GM12878 (cell line): ENCODE data around the gene MTMR4. TPM values are rescaled to one million over a fixed set of nuclear protein-coding genes. Genes with fewer than 3 reads are reported as not detected.

Experiments used
- ATAC-seq: fragments of 200-7000 bp; cut with Tn5 transposase; 3 replicates; pipeline ENCODE4 v1.9.1; 2020; ENCODE audit warnings: mild to moderate bottlenecking, moderate library complexity
- BruUV-seq: library from RNA; stranded (reverse); fragments of 400-500 nt; replicated peaks from 2 replicates; lab custom pipeline; 2021; lab: Mats Ljungman, UMichigan
- CTCF ChIA-PET: fragments of 300-600 bp; sonication (Branson Sonifier 250); formaldehyde crosslinking; extraction: SDS; loops from one replicate; lab custom pipeline; 2021; ENCODE audit warnings: inconsistent platforms; lab: Yijun Ruan, JAX
- POLR2A ChIA-PET: fragments of 350-600 bp; formaldehyde crosslinking; extraction: SDS; loops from one replicate; lab custom pipeline; 2021; ENCODE audit warnings: inconsistent platforms; lab: Charles Lee
- RAD21 ChIA-PET: fragments of 300-600 bp; sonication (Branson Sonifier 250); formaldehyde crosslinking; loops from one replicate; lab custom pipeline; 2023; ENCODE audit warnings: antibody characterized with exemption; ENCODE audit not compliant: unreplicated experiment; lab: Charles Lee
- SMC1A ChIA-PET: fragments of 300-600 bp; sonication (Branson Sonifier 250); formaldehyde crosslinking; loops from one replicate; lab custom pipeline; 2023; ENCODE audit not compliant: unreplicated experiment, uncharacterized antibody; lab: Charles Lee
- DNase-seq: peaks from one replicate; pipeline ENCODE4 v3.0.0-alpha.2; 2011; ENCODE audit warnings: low read depth, low spot score
- FAIRE-seq: peaks from 3 replicates; lab custom pipeline; 2011; peaks lifted over from hg19 to GRCh38; lab: Jason Lieb, UNC
- H2AFZ ChIP-seq: 2 replicates; pipeline ENCODE4 v1.6.0; 2011; ENCODE audit warnings: low read depth, low read length, control low read depth; ENCODE audit not compliant: control insufficient read depth
- H3K27ac ChIP-seq: 2 replicates; pipeline ENCODE4 v1.5.1; 2011; ENCODE audit warnings: control low read depth; ENCODE audit not compliant: control insufficient read depth, insufficient read depth
- H3K27me3 ChIP-seq, 2 experiments: replicated peaks in 1 of 2; 2 replicates each; pipeline versions ENCODE4 v1.6.0 to v1.6.1; 2011; ENCODE audit warnings: low read length in 1 of 2; ENCODE audit not compliant: control insufficient read depth in 2 of 2, insufficient read depth in 2 of 2
- H3K36me3 ChIP-seq, 2 experiments: 2 replicates each; pipeline ENCODE4 v1.5.1; 2011; ENCODE audit warnings: low read length in 1 of 2; ENCODE audit not compliant: control insufficient read depth in 2 of 2, insufficient read depth in 2 of 2
- H3K4me1 ChIP-seq: 2 replicates; pipeline ENCODE4 v1.6.1; 2011; ENCODE audit warnings: mild to moderate bottlenecking, low read length, moderate library complexity, mixed read lengths; ENCODE audit not compliant: control insufficient read depth, insufficient read depth
- H3K4me2 ChIP-seq: 2 replicates; pipeline ENCODE4 v1.6.0; 2011; ENCODE audit warnings: control low read depth; ENCODE audit not compliant: control insufficient read depth, insufficient read depth
- H3K4me3 ChIP-seq: fragments of 200-600 bp; sonication (generic); 2 replicates; pipeline ENCODE4 v1.5.1; 2016
- H3K79me2 ChIP-seq: 2 replicates; pipeline ENCODE4 v1.6.0; 2011; ENCODE audit warnings: low read length; ENCODE audit not compliant: control insufficient read depth, insufficient read depth
- H3K9ac ChIP-seq: 2 replicates; pipeline ENCODE4 v1.8.0; 2011; ENCODE audit warnings: low read length, control low read depth, mixed read lengths; ENCODE audit not compliant: control insufficient read depth, insufficient read depth
- H3K9me3 ChIP-seq: replicated peaks from 3 replicates; pipeline ENCODE4 v1.5.1; 2011; ENCODE audit warnings: mild to moderate bottlenecking, low read length; ENCODE audit not compliant: control insufficient read depth, insufficient read depth
- H4K20me1 ChIP-seq: 2 replicates; pipeline ENCODE4 v1.6.0; 2011; ENCODE audit not compliant: control insufficient read depth, insufficient read depth
- BHLHE40 ChIP-seq, 2 experiments: fragments of 450-650 bp in 1 of 2; IDR thresholded peaks; 2 replicates each; pipeline ENCODE4 v1.6.1; 2011 to 2017; ENCODE audit warnings: low read depth in 2 of 2, borderline replicate concordance in 1 of 2, improper control_type of control experiment in 1 of 2, low read length in 1 of 2, mild to moderate bottlenecking in 1 of 2
- E2F4 ChIP-seq: IDR thresholded peaks from 2 replicates; pipeline ENCODE4 v1.6.1; 2012; ENCODE audit warnings: low read depth, low read length, improper control_type of control experiment
- EP300 ChIP-seq, 2 experiments: fragments of 150-350 bp in 1 of 2; IDR thresholded peaks; 2 replicates each; pipeline ENCODE4 v1.6.1; 2011 to 2012; ENCODE audit warnings: low read depth in 2 of 2, low read length in 2 of 2, borderline replicate concordance in 1 of 2, improper control_type of control experiment in 1 of 2, inconsistent platforms in 1 of 2; ENCODE audit not compliant: control insufficient read depth in 1 of 2
- ETV6 ChIP-seq, 2 experiments: fragments of 450-650 bp in 1 of 2; IDR thresholded peaks in 1 of 2; conservative IDR thresholded peaks in 1 of 2; 2 replicates each; pipeline ENCODE4 v1.6.1; 2014; ENCODE audit warnings: antibody characterized with exemption in 1 of 2, borderline replicate concordance in 1 of 2, low read depth in 1 of 2, mild to moderate bottlenecking in 1 of 2, moderate library complexity in 1 of 2
- FOXK2 ChIP-seq: fragments of 450-650 bp; IDR thresholded peaks from 2 replicates; pipeline ENCODE4 v1.6.1; 2017; ENCODE audit warnings: mild to moderate bottlenecking, moderate library complexity
- IKZF2 ChIP-seq, 2 experiments: fragments of 450-650 bp; IDR thresholded peaks; 2 replicates each; pipeline ENCODE4 v1.6.1; 2017; ENCODE audit warnings: mild to moderate bottlenecking in 2 of 2, moderate library complexity in 2 of 2
- KAT2A ChIP-seq: conservative IDR thresholded peaks from 2 replicates; pipeline ENCODE4 v1.6.1; 2011; ENCODE audit warnings: low read depth, low read length; ENCODE audit not compliant: control insufficient read depth
- KDM1A ChIP-seq: fragments of 200-600 bp; sonication (generic); IDR thresholded peaks from 2 replicates; pipeline ENCODE4 v1.6.1; 2016; ENCODE audit warnings: borderline replicate concordance
- KLF5 ChIP-seq: fragments of 450-650 bp; IDR thresholded peaks from 2 replicates; pipeline ENCODE4 v1.6.1; 2014; ENCODE audit warnings: mild to moderate bottlenecking; ENCODE audit not compliant: partially characterized antibody
- LARP7 ChIP-seq: fragments of 450-650 bp; IDR thresholded peaks from 2 replicates; pipeline ENCODE4 v1.6.1; 2017; ENCODE audit warnings: mild to moderate bottlenecking
- NFIC ChIP-seq: IDR thresholded peaks from 2 replicates; pipeline ENCODE4 v1.6.1; 2012; ENCODE audit warnings: low read depth, mild to moderate bottlenecking, inconsistent platforms, low read length, moderate library complexity
- PML ChIP-seq: IDR thresholded peaks from 2 replicates; pipeline ENCODE4 v1.6.1; 2012; ENCODE audit warnings: low read length, inconsistent platforms
- ZNF622 ChIP-seq: fragments of 450-650 bp; IDR thresholded peaks from 2 replicates; pipeline ENCODE4 v1.6.1; 2017; ENCODE audit warnings: mild to moderate bottlenecking, inconsistent platforms
- ZSCAN29 ChIP-seq: fragments of 450-650 bp; IDR thresholded peaks from 2 replicates; pipeline ENCODE4 v1.6.1; 2017; ENCODE audit warnings: mild to moderate bottlenecking, moderate library complexity
- WGBS: methylation state at CpG from one replicate; pipeline ENCODE4 v1.1.6; 2016; ENCODE audit warnings: low lambda C conversion rate; ENCODE audit not compliant: insufficient replicate concordance, insufficient coverage; ENCODE audit errors: missing lambda C conversion rate; 5-methylcytosine and 5-hydroxymethylcytosine counted together
- in situ Hi-C: fragments of 300-500 bp; cut with MboI; formaldehyde crosslinking; loops from 9 replicates; pipeline ENCODE4 v1.14.3; 2018; ENCODE audit warnings: mixed read lengths
- intact Hi-C: fragments of 100-400 bp; cut with micrococcal nuclease; formaldehyde crosslinking; loops from one replicate; pipeline ENCODE4 v1.14.2; 2022; ENCODE audit not compliant: unreplicated experiment
- polyA plus RNA-seq, 11 experiments: library from polyadenylated mRNA; depleted of rRNA in 4 of 11; unstranded in 6 of 11; stranded (reverse) in 5 of 11; fragments of >200 nt; fragmentation: Nextera tagmentation in 4 of 11; fragmentation: Illumina TruSeq in 1 of 11; extraction: Ambion mirVana in 4 of 11; extraction: Trizol in 1 of 11; gene quantifications; 1 replicate in 1 of 11; 2 replicates in 10 of 11; pipeline versions ENCODE4 v1.2.1 to v1.2.3, GENCODE V29; 2011 to 2016; ENCODE audit warnings: inconsistent platforms in 2 of 11, missing spikeins in 2 of 11, low read depth in 1 of 11
- total RNA-seq, 4 experiments: library from RNA; depleted of rRNA in 3 of 4; stranded (reverse); fragments of >200 nt in 3 of 4; fragmentation: Illumina TruSeq in 1 of 4; extraction: Trizol in 1 of 4; gene quantifications; 2 replicates each; pipeline versions ENCODE4 v1.2.1 to v1.2.3, GENCODE V29; 2013 to 2021
- TF ChIP-seq, protein P1 (sequence below), 3 experiments: IDR thresholded peaks in 2 of 3; conservative IDR thresholded peaks in 1 of 3; 2 replicates each; pipeline ENCODE4 v1.5.1; 2011; ENCODE audit warnings: low read depth in 3 of 3, low read length in 3 of 3, mild to moderate bottlenecking in 3 of 3, control low read depth in 2 of 3, moderate library complexity in 2 of 3, inconsistent platforms in 1 of 3, mixed read lengths in 1 of 3; ENCODE audit not compliant: control insufficient read depth in 2 of 3, insufficient read depth in 1 of 3; ENCODE audit errors: extremely low read depth in 1 of 3
- TF ChIP-seq, protein P2 (sequence below): fragments of 450-650 bp; IDR thresholded peaks from 2 replicates; pipeline ENCODE4 v1.6.1; 2016; ENCODE audit warnings: mild to moderate bottlenecking

The MTMR4 gene
- total and polyA plus RNA-seq, 10 of the 15 experiments (the other 5 are each of a cell fraction or from before 2014, with no cell fraction given) = 12.8 to 127 (median 53.2) TPM

- RAD21 ChIA-PET = no interaction called here
- POLR2A ChIA-PET = no interaction called here
Measured at GRCh38 chr17:58530655-58531054, 16.2 kb upstream of the MTMR4 start.

More at GRCh38 chr17:58530655-58531054, 16.2 kb upstream of the MTMR4 start:
- 0 out of 2 replicates have a peak, but pooled peaks cover 3% of the 10 kb centered on the region for H3K4me1 ChIP-seq
- SMC1A ChIA-PET = interaction anchor here (0.5 kb wide), 1 partner anchor 236 kb away, joined by 3 read pairs; no protein-coding TSS in a partner anchor
- in situ Hi-C loops = no loop called here
- BruUV-seq = no TSS peak
- no peak overlapping the region for H3K4me2 ChIP-seq
- no peaks in the 10 kb centered on the region for H4K20me1 ChIP-seq
- CTCF ChIA-PET = interaction anchor here (1.0 to 2.0 kb wide), 3 partner anchors 11 to 57 kb away, joined by 3 to 8 read pairs (median 3); no protein-coding TSS in a partner anchor
- FAIRE-seq (no peak), ATAC-seq (no peak), DNase-seq (no peak)
- H3K79me2 ChIP-seq = no peaks in the 10 kb centered on the region
- TF ChIP-seq ZSCAN29 = no peak
- TF ChIP-seq FOXK2 = no peak
- TF ChIP-seq, protein P1, sequence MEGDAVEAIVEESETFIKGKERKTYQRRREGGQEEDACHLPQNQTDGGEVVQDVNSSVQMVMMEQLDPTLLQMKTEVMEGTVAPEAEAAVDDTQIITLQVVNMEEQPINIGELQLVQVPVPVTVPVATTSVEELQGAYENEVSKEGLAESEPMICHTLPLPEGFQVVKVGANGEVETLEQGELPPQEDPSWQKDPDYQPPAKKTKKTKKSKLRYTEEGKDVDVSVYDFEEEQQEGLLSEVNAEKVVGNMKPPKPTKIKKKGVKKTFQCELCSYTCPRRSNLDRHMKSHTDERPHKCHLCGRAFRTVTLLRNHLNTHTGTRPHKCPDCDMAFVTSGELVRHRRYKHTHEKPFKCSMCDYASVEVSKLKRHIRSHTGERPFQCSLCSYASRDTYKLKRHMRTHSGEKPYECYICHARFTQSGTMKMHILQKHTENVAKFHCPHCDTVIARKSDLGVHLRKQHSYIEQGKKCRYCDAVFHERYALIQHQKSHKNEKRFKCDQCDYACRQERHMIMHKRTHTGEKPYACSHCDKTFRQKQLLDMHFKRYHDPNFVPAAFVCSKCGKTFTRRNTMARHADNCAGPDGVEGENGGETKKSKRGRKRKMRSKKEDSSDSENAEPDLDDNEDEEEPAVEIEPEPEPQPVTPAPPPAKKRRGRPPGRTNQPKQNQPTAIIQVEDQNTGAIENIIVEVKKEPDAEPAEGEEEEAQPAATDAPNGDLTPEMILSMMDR (IDR thresholded peaks at IDR 0.05 in 2 of 3, conservative IDR thresholded peaks at IDR 0.05 in 1 of 3; ENCODE audit: control insufficient read depth in 2 of 3, extremely low read depth in 1 of 3, insufficient read depth in 1 of 3, low read depth in 3 of 3, low read length in 3 of 3) = no peak
- no peak for TF ChIP-seq ZNF622
- no peak for TF ChIP-seq PML
- no peak for TF ChIP-seq ETV6 (conservative IDR thresholded peaks at IDR 0.05 in 1 of 2, IDR thresholded peaks at IDR 0.05 in 1 of 2; ENCODE audit: borderline replicate concordance in 1 of 2, low read depth in 1 of 2)
- no peak for TF ChIP-seq NFIC
- TF ChIP-seq KLF5 = no peak
- TF ChIP-seq KDM1A = no peak
- TF ChIP-seq, protein P2, sequence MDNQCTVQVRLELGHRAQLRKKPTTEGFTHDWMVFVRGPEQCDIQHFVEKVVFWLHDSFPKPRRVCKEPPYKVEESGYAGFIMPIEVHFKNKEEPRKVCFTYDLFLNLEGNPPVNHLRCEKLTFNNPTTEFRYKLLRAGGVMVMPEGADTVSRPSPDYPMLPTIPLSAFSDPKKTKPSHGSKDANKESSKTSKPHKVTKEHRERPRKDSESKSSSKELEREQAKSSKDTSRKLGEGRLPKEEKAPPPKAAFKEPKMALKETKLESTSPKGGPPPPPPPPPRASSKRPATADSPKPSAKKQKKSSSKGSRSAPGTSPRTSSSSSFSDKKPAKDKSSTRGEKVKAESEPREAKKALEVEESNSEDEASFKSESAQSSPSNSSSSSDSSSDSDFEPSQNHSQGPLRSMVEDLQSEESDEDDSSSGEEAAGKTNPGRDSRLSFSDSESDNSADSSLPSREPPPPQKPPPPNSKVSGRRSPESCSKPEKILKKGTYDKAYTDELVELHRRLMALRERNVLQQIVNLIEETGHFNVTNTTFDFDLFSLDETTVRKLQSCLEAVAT = no peak
- TF ChIP-seq E2F4 = no peak
- no peak for TF ChIP-seq LARP7
- no peak for TF ChIP-seq EP300 (IDR thresholded peaks at IDR 0.05; ENCODE audit: borderline replicate concordance in 1 of 2, control insufficient read depth in 1 of 2, low read depth in 2 of 2, low read length in 2 of 2)
- no peak for TF ChIP-seq KAT2A
- no peak for TF ChIP-seq BHLHE40 (IDR thresholded peaks at IDR 0.05; ENCODE audit: borderline replicate concordance in 1 of 2, low read depth in 2 of 2, low read length in 1 of 2)
- no peak for TF ChIP-seq IKZF2 (IDR thresholded peaks at IDR 0.05)
- intact Hi-C loops = no loop called here
- no peak overlapping the region for H2AFZ ChIP-seq
- no peak overlapping the region for H3K9ac ChIP-seq
- peaks cover 4 to 6% of the 10 kb centered on the region in 2 experiments; a peak in 3 of 4 replicates for H3K27me3 ChIP-seq
- no peaks in the 10 kb centered on the region for H3K36me3 ChIP-seq
- no peak overlapping the region for H3K4me3 ChIP-seq
- no peak overlapping the region for H3K27ac ChIP-seq
- no peaks in the 10 kb centered on the region for H3K9me3 ChIP-seq
- WGBS = 4% methylated on average over 2 of the region's 2 CpGs
